ENCODE measurements around the gene CLIP1.

Gene CLIP1

DNA sequence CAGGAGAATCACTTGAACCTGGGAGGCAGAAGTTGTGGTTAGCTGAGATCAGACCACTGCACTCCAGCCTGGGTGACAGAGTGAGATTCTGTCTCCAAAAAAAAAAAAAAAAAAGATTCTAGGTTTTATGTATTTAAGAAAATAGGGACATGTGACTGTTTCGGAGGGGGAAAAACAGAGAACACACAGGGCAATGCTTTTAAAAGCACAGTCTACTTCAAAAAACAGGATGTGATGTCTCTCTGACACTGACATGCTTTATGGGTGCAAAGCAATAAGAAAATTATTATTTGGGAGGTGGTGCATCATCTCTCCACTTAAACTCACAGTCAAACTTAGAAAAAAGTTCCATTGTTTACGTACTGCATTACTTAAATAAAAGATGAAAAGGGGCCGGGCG, 28.7 kb downstream of the CLIP1 start:
- no peak for DNase-seq (ENCODE audit: extremely low read depth, insufficient read length)
- TF ChIP-seq, protein P1, sequence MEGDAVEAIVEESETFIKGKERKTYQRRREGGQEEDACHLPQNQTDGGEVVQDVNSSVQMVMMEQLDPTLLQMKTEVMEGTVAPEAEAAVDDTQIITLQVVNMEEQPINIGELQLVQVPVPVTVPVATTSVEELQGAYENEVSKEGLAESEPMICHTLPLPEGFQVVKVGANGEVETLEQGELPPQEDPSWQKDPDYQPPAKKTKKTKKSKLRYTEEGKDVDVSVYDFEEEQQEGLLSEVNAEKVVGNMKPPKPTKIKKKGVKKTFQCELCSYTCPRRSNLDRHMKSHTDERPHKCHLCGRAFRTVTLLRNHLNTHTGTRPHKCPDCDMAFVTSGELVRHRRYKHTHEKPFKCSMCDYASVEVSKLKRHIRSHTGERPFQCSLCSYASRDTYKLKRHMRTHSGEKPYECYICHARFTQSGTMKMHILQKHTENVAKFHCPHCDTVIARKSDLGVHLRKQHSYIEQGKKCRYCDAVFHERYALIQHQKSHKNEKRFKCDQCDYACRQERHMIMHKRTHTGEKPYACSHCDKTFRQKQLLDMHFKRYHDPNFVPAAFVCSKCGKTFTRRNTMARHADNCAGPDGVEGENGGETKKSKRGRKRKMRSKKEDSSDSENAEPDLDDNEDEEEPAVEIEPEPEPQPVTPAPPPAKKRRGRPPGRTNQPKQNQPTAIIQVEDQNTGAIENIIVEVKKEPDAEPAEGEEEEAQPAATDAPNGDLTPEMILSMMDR (IDR thresholded peaks at IDR 0.05; ENCODE audit: insufficient read depth, low read length, poor library complexity, severe bottlenecking): no peak
- Histone ChIP-seq H3K4me3 (replicated peaks; ENCODE audit: low read depth, low read length) (no peak overlapping the region), H3K27me3 (replicated peaks; ENCODE audit: control insufficient read depth, insufficient read depth, low read length) (no peaks in the 10 kb centered on the region), H3K36me3 (ENCODE audit: control insufficient read depth, insufficient read depth, low read length) (no peaks in the 10 kb centered on the region; the same call in none of the 2 replicates)

DNA sequence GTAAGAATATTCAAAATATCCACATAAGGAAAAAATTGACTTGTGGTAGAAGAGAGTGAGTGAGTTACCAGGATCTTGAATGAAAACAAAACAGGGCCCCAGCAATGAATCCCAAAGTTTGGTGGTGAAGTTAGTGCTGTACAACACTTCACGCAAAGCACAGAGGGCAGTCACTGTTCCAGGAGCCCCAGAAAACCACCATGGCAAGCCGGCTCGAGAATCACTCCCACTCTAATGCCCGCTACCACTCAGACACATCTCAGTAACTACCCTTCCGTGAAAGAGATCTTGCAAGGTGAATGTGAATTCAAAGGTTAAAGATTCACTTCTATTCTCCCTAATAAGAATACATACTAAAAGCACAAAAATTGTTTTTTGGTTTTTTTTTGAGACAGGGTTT, 30.1 kb downstream of the CLIP1 start:
- no peak for DNase-seq (ENCODE audit: extremely low read depth, insufficient read length)
- Histone ChIP-seq H3K27me3 (replicated peaks; ENCODE audit: control insufficient read depth, insufficient read depth, low read length) (no peaks in the 10 kb centered on the region), H3K4me3 (replicated peaks; ENCODE audit: low read depth, low read length) (no peak overlapping the region), H3K36me3 (ENCODE audit: control insufficient read depth, insufficient read depth, low read length) (no peaks in the 10 kb centered on the region; the same call in none of the 2 replicates)
- TF ChIP-seq, protein P1 (IDR thresholded peaks at IDR 0.05; ENCODE audit: insufficient read depth, low read length, poor library complexity, severe bottlenecking): no peak

DNA sequence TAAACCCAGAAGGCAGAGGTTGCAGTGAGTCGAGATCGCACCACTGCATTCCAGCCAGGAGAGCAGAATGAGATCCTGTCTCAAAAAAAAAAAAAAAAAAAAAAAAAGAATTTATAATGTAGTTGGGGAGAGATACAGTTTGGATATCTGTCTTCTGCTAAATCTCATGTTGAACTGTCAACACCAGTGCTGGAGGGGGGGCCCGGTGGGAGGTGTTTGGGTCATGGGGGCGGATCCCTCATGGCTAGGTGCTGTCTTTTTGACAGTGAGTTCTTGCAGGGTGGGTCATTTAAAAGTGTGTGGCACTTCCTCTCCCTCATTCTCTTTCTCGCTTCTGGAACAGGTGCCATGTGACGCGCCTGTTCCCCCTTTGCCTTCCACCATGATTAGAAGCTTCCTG, 32.8 kb downstream of the CLIP1 start:
- DNase-seq (ENCODE audit: extremely low read depth, insufficient read length): no peak
- Histone ChIP-seq H3K36me3 (ENCODE audit: control insufficient read depth, insufficient read depth, low read length) (no peaks in the 10 kb centered on the region; the same call in 1 of the 2 replicates), H3K27me3 (replicated peaks; ENCODE audit: control insufficient read depth, insufficient read depth, low read length) (no peaks in the 10 kb centered on the region), H3K4me3 (replicated peaks; ENCODE audit: low read depth, low read length) (no peak overlapping the region)
- TF ChIP-seq, protein P1 (IDR thresholded peaks at IDR 0.05; ENCODE audit: insufficient read depth, low read length, poor library complexity, severe bottlenecking): no peak

DNA sequence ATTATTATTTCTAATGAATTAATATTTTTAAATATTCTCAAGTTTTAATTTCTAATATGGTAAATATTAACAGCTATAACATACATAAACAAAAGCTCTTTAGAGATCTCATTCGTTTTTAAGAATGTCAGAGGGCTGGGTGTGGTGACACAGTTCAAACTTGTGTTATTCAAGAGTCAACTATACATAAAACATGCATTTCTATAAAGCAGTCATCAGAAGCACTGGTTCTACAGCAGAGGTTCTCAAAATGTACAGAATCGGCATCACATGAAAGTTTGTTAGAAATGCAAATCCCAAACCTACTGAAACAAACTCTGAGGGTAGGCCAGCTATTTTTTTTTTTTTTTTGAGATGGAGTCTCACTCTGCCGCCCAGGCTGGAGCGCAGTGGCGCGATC, 34.6 kb downstream of the CLIP1 start:
- H3K36me3 ChIP-seq (ENCODE audit: control insufficient read depth, insufficient read depth, low read length): no peaks in the 10 kb centered on the region; the same call in 1 of the 2 replicates
- TF ChIP-seq, protein P1 (IDR thresholded peaks at IDR 0.05; ENCODE audit: insufficient read depth, low read length, poor library complexity, severe bottlenecking): no peak
- DNase-seq (ENCODE audit: extremely low read depth, insufficient read length): no peak
- no peak overlapping the region for H3K4me3 ChIP-seq (replicated peaks; ENCODE audit: low read depth, low read length)
- H3K27me3 ChIP-seq (replicated peaks; ENCODE audit: control insufficient read depth, insufficient read depth, low read length): no peaks in the 10 kb centered on the region

DNA sequence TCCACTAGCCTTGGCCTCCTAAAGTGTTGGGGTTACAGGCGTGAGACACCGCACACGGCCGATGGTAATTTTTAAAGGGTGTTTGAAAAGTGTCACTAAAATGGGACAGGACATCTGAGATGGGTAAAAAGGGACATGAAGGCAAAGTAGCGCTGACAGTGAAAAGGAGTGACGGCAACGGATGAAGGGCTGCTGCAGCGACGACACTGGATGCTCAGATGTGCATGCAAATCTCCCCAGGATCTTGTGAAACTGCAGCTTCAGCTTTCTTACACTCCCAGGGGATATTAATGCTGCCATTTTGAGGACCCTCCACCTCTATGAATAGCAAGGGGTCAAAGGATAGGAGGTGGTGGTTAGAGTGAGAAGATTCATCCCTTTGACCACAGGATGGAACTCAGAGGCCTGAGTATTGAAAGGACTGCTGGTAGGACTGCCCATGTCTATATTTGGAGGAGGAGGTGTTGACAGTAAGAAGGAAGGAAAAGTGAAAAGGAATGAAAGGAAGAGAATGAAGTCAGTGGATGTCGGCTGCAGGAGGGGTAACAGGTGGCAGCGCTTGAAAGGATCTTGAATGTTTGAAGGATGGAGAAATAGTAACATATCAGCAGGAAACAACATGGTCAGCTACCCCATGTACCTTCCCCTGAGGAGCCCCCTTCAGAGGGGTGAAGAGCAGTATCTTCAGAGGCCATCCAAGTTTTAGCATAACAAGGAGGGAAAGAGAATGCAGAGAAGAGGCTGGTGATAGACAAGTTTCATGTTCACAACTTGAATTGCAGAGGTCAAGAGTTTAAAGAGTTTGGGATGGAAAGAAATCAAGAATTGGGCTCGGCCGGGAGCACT, 37.1 kb downstream of the CLIP1 start:
- no peak for DNase-seq (ENCODE audit: extremely low read depth, insufficient read length)
- TF ChIP-seq, protein P1 (IDR thresholded peaks at IDR 0.05; ENCODE audit: insufficient read depth, low read length, poor library complexity, severe bottlenecking): no peak
- no peaks in the 10 kb centered on the region; the same call in 1 of the 2 replicates for H3K36me3 ChIP-seq (ENCODE audit: control insufficient read depth, insufficient read depth, low read length)
- no peak overlapping the region for H3K4me3 ChIP-seq (replicated peaks; ENCODE audit: low read depth, low read length)
- no peaks in the 10 kb centered on the region for H3K27me3 ChIP-seq (replicated peaks; ENCODE audit: control insufficient read depth, insufficient read depth, low read length)

Data from GM06990 (cell line).